HG03064 (cell line): Measurements from ENCODE around the gene NUPR2.
A peak's percentile ranks its signal among the peaks of the same experiment; 100 is the strongest.
"Not testable (repeated sequence)": the region's sequence is repeated elsewhere in the genome, so short reads cannot be mapped to it uniquely, and the experiment has no call there.

ENCODE experiments used
- ATAC-seq: cut with Tn5 transposase; IDR thresholded peaks from one replicate; pipeline ENCODE4 v1.9.1; 2021; ENCODE audit warnings: low read depth; ENCODE audit not compliant: unreplicated experiment

The NUPR2 gene

GRCh38 chr7:56087445-56087844 is 28.8 kb downstream of the NUPR2 start:
- no peak for ATAC-seq

GRCh38 chr7:56086761-56087160 is 29.5 kb downstream of the NUPR2 start:
- ATAC-seq, result no peak

GRCh38 chr7:56083150-56083785 is 32.9 kb downstream of the NUPR2 start:
- no peak for ATAC-seq

GRCh38 chr7:56081626-56082340 is 34.4 kb downstream of the NUPR2 start:
- no peak for ATAC-seq

- not testable (repeated sequence) for ATAC-seq
Observed at GRCh38 chr7:56080726-56081435, 35.3 kb downstream of the NUPR2 start.

- ATAC-seq, result no peak
Observed at GRCh38 chr7:56079450-56080185, 36.6 kb downstream of the NUPR2 start.

- ATAC-seq, result no peak
Observed at GRCh38 chr7:56078196-56078595, 38.0 kb downstream of the NUPR2 start.

- no peak for ATAC-seq
Observed at GRCh38 chr7:56077681-56078080, 38.5 kb downstream of the NUPR2 start.

- ATAC-seq, result peak; percentile 82
Observed at GRCh38 chr7:56074371-56074791, 41.8 kb downstream of the NUPR2 start.

- not testable (repeated sequence) for ATAC-seq
Observed at GRCh38 chr7:56066376-56066775, 49.8 kb downstream of the NUPR2 start.
